Activated CD4-positive, alpha-beta T cell treated with anti-CD3 and anti-CD28 coated beads, Interleukin-2, amount 50 U/mL, for 24 hours (primary cell): ENCODE data around the gene FCGR3A.
"Not testable (repeated sequence)": the region's sequence is repeated elsewhere in the genome, so short reads cannot be mapped to it uniquely, and the experiment has no call there.

Experiments
- DNase-seq, 2 donors: peaks; one replicate each; pipeline ENCODE4 v3.0.0-alpha.2; 2020; ENCODE audit warnings: low read depth in 1 of 2, low spot score in 1 of 2

FCGR3A gene

GRCh38 chr1:161549652-161550051 lies at the start of gene FCGR3A:
FCGR3A (minus strand) TSS chr1:161549818; CDS start chr1:161549736, 82 bp downstream.
- DNase-seq: no peak

GRCh38 chr1:161597077-161597476 lies 47.5 kb upstream of the FCGR3A start:
- not testable (repeated sequence) for DNase-seq

- not testable (repeated sequence) for DNase-seq
Measured at GRCh38 chr1:161595583-161595982, 46.0 kb upstream of the FCGR3A start.

DNA sequence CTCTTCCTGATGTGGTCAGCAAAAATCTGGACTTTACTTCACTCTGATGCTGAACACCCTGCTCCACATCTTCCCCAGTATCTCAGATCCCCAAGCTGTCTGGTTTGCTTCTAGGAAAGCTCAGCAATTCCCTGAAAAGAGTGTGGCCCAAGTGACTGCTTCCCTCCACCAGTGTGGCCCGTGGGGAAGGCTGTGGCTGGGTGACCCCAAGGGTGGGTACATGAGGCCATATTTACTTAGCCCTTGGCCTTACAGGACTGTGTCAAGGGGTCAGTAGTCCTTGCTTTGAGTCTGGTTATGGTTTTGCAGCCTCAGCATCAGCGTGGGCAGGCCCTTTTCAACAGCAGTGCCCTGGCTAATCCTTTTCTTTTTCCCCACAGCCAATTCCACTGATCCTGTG lies 45.6 kb upstream of the FCGR3A start:
- not testable (repeated sequence) for DNase-seq

DNA sequence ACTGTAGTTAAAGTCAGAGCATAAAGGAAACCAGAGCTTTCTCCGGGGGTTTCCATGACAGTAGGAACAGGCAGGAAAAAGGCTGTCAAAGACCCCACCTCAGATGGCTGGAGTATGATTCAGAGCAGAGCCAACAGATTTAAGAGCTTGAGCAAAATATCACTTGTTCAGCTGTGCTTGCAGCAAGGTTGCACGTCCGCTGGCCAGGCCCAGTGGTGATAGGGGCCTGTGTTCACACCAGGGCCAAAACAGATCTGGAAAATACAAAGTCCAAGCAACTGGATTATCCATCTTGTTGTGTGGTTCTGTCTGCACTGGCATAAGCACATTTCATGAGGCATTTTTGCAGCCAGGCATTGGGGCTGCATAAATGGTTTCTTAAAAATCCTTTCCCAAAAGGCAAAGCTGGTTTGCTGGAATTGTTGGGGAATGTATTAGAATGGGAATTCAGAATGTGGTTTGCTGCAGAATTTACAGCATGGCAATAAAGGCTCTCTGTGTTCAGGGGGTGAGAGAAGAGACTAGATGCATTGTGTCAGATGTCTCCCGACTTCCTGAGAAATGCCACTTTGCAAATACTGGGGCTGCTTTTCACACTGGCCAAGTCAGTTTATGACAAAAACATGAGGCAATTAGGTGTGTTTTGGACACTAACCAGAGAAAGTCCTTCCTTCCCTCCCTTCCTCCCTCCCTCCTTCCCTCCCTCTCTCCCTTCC lies 44.8 kb upstream of the FCGR3A start:
- DNase-seq: not testable (repeated sequence)

- not testable (repeated sequence) for DNase-seq
Measured at GRCh38 chr1:161593092-161593755, 43.6 kb upstream of the FCGR3A start.

DNA sequence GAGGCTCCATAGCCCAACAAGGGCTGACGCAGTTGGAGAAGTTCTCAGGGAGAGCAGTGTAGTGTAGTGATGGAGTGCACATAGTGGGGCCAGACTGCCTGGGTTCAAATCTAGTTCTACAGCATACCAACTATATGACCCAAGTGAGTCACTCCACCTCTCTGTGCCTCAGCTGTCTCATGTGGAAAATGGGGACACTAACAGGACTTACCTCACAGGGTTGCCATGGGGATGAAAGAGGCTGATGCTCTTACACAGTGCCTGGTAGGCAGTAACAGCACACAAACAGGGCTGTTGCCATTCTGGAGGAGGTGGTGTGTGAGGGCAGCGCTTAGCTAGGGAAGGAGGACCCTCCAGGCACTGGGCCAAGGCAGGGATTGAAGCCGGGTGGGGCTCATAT lies 43.0 kb upstream of the FCGR3A start:
- DNase-seq: not testable (repeated sequence)

- DNase-seq: not testable (repeated sequence)
Measured at GRCh38 chr1:161589920-161590319, 40.3 kb upstream of the FCGR3A start.

GRCh38 chr1:161589365-161589764 lies 39.7 kb upstream of the FCGR3A start:
- DNase-seq: not testable (repeated sequence)

GRCh38 chr1:161588596-161588995 lies 39.0 kb upstream of the FCGR3A start:
- not testable (repeated sequence) for DNase-seq

GRCh38 chr1:161582882-161583281 lies 33.3 kb upstream of the FCGR3A start:
- DNase-seq: not testable (repeated sequence)

DNA sequence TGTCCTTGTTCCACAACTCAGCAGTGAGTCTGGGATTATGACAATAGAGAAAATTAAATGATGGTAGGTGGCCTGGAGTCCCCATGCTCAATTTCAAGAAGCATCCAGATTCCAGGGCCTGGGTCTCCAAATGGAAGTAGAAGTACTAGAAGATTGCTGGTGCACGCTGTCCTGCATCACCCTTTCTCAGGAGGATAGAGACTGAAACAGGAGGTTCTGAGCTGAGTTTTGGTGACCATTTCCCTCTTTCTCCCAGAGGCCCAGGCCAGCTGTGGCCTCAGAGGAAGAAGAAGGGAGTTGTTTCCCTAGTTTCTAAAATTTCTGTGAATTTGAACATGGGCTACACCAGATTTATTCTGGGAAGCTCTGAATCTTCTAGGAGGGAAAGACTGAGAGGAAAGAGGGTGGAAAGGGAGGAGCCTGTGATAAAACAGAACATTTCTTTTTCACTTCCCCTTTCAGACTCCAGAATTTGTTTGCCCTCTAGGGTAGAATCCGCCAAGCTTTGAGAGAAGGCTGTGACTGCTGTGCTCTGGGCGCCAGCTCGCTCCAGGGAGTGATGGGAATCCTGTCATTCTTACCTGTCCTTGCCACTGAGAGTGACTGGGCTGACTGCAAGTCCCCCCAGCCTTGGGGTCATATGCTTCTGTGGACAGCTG lies 31.4 kb upstream of the FCGR3A start:
- not testable (repeated sequence) for DNase-seq

DNA sequence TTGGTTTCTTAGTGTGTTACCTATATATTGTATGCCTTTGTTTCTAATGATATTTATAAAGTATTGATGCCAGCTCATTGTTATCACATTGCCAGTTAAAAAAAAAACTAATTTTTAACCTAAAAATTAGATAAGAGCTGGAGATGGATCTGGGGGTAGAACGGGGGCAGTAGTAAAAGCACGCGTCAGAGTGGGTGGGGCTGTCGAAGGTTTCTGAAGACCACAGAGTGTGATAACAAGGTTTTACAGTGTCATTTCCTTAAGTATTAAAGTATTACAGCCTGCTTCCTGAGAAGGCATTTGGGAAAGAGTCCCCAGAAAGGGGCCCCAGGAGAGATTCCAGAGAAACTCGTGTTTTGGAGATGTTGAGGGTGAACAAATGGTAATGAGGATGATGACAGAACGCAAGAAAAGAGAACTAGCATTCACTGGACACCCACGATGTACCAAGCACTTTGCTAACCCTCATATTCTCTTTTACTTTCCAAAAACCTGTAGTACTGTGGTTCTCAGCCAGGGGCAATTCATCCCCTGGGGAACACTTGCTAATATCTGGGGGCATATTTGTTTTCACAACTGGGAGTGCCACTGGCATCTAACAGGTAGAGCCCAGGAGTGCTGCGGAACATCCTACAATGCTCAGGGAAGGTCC lies 30.4 kb upstream of the FCGR3A start:
- not testable (repeated sequence) for DNase-seq

DNA sequence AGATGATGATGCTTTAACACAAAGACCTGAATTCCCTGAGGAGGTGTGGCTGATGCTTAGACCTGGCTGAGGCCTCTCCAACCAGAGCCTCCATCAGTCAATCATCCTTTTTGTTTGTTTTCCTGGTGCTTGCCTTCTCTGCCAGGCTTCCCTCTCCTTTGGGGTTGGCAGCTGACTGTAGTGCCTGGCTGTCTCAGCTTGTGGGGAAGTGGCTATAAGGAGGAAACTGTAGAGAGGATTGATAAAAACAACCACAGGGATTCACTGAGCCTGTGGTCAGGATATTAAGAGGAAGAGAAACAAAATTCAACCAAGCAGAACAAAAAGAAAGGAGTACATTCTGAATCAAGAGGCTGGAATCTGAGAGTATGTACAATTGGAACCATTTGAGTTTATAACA lies 27.1 kb upstream of the FCGR3A start:
- DNase-seq: not testable (repeated sequence)

DNA sequence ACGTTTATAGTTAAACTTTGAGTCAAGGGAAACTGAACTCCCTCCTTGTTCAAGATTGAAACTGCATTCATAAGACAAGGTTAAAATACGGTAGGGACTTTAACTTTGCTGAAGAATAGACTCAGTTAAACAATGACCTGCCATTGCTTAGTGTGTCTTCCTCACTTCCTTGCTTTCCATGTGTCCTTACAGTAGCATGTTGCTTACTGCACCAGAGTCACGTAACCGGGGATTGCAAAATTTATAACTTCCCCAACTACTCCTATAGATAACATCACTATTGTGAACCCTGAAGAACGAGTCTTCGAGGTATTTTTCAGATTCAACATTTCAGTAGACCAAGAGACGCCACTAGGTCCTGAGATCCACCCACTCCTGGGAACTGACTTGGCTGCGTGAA lies 22.1 kb upstream of the FCGR3A start:
- DNase-seq: not testable (repeated sequence)

GRCh38 chr1:161566602-161566960 lies 17.0 kb upstream of the FCGR3A start:
- not testable (repeated sequence) for DNase-seq

GRCh38 chr1:161563522-161563921 lies 13.9 kb upstream of the FCGR3A start:
- not testable (repeated sequence) for DNase-seq

GRCh38 chr1:161562441-161562840 lies 12.8 kb upstream of the FCGR3A start:
- DNase-seq: not testable (repeated sequence)

DNA sequence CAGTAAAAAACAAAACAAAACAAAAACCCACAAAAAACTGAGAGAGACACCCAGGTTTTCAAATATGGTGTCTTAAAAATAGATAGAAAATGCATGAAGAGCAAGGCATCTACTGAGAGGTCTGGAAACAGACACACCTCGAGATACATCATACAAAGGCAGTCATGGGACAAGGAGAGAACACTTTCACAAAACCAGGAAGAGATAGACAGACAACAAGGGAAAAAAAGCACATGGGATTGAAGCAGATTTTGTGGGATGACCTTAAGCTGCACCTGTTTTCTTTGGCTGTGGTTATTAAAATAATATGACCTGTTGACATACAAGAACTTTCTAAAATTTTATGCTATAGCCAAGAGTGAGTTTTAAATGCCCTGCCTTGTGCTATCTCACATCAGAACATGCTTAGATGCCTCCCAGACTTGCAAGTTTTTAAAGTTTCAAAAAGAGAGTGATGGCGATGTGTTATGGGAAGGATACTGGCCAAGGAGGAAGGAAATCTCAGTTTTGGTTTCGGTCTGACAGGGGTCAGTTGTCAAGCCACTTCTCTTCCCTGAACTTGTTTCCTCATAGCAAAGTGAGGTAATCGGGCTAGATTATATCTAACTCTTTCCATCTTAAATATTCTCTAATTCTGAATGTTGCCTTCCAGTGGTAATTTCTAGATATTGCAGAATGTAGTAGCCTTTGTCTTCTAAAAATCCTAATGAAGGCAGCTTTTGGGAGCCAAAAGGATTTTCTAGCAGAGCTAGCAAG lies 11.5 kb upstream of the FCGR3A start:
- DNase-seq: not testable (repeated sequence)

DNA sequence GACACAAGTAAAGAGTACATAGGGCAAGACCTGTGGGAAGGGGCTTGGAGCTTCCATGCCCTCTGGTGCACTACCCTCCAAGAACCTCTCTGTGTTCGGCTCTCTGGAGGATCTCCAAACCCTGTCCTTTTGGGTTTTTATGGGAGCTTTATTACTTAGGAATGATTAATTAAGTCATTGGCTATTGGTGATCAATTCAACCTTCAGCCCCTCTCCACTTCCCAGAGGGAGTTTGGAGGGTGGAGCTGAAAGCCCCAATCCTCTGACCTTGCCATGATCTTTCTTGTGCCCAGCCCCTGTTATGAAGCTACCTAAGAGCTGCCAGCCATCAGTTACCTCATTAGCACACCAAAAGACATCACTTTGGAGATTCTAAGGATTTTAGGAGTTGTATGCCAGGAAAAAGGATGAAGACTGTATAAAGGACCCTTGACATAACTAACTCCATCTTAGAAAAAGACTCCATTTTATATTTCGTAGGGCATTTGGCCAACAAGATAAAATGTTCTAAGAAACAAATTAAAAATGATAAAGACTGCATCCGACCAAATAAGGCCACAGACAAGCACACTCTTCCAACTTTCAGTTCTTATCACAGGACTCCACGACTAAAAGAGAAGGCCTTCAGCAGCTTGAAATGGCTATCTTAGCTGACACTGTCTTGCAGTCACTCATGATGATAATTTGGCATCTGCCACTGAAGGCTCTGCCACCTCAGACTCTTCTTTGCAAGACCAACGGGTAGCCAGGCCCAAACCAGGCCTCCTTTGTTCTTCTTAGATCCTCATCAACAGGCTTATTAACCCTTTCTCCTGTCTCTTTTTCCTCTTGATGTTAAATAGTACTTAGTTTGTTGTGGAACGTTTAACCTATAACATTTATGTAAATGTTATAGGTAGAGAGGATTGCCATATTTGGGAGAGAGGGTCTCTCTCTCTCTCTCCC lies 8.2 kb upstream of the FCGR3A start:
- DNase-seq: not testable (repeated sequence)
